Common myeloid progenitor, CD34-positive (primary cell): ENCODE results near the gene NPM1.
"Not testable (repeated sequence)": the region's sequence is repeated elsewhere in the genome, so short reads cannot be mapped to it uniquely, and the experiment has no call there.

Experiments
- CTCF ChIA-PET: fragments of 350-600 bp; sonication (Branson Sonifier 250); formaldehyde crosslinking; loops from one replicate; lab custom pipeline; 2021; ENCODE audit warnings: antibody characterized with exemption; lab: Charles Lee
- POLR2A ChIA-PET: fragments of 350-600 bp; sonication (Branson Sonifier 250); formaldehyde crosslinking; loops from one replicate; lab custom pipeline; 2021; ENCODE audit warnings: antibody characterized with exemption; lab: Charles Lee
- DNase-seq, 3 donors: peaks; one replicate each; pipeline versions ENCODE4 v3.0.0 to v3.0.0-alpha.2; 2013
- H3K27ac ChIP-seq, 2 experiments: 1 replicate in 1 of 2; 2 replicates in 1 of 2; pipeline ENCODE4 v1.7.0; 2013; ENCODE audit warnings: inconsistent platforms in 2 of 2, low read length in 2 of 2, mild to moderate bottlenecking in 2 of 2, low read depth in 1 of 2, moderate library complexity in 1 of 2; ENCODE audit not compliant: severe bottlenecking in 2 of 2, insufficient read depth in 1 of 2, poor library complexity in 1 of 2
- H3K27me3 ChIP-seq, 5 experiments: replicated peaks in 2 of 5; 1 replicate in 3 of 5; 2 replicates in 2 of 5; pipeline versions ENCODE4 v1.6.1 to v1.7.0; 2013; ENCODE audit warnings: low read length in 4 of 5, mild to moderate bottlenecking in 2 of 5, moderate library complexity in 2 of 5, inconsistent platforms in 1 of 5; ENCODE audit not compliant: insufficient read depth in 5 of 5, control insufficient read depth in 4 of 5
- H3K36me3 ChIP-seq, 4 experiments: 1 replicate in 2 of 4; 2 replicates in 2 of 4; pipeline versions ENCODE4 v1.6.1 to v1.7.0; 2013; ENCODE audit warnings: low read length in 3 of 4, control low read depth in 1 of 4, mild to moderate bottlenecking in 1 of 4; ENCODE audit not compliant: control insufficient read depth in 4 of 4, insufficient read depth in 4 of 4
- H3K4me1 ChIP-seq, 4 experiments: 1 replicate in 3 of 4; 2 replicates in 1 of 4; pipeline versions ENCODE4 v1.6.1 to v1.7.1; 2013; ENCODE audit warnings: low read length in 3 of 4, mild to moderate bottlenecking in 3 of 4, control low read depth in 1 of 4, inconsistent platforms in 1 of 4, moderate library complexity in 1 of 4; ENCODE audit not compliant: control insufficient read depth in 4 of 4, insufficient read depth in 4 of 4; ENCODE audit errors: control extremely low read depth in 1 of 4
- H3K4me3 ChIP-seq, 7 experiments: 1 replicate in 4 of 7; 2 replicates in 3 of 7; pipeline versions ENCODE4 v1.5.1 to v1.7.0; 2013; ENCODE audit warnings: mild to moderate bottlenecking in 7 of 7, low read length in 6 of 7, moderate library complexity in 6 of 7, inconsistent platforms in 2 of 7, low read depth in 2 of 7, control low read depth in 1 of 7; ENCODE audit not compliant: insufficient read depth in 4 of 7, control insufficient read depth in 1 of 7; ENCODE audit errors: extremely low read depth in 1 of 7
- H3K9me3 ChIP-seq, 5 experiments: 1 replicate in 4 of 5; 2 replicates in 1 of 5; pipeline versions ENCODE4 v1.6.1 to v1.7.1; 2013; ENCODE audit warnings: low read length in 4 of 5, mild to moderate bottlenecking in 2 of 5, inconsistent platforms in 1 of 5, low read depth in 1 of 5, moderate library complexity in 1 of 5; ENCODE audit not compliant: control insufficient read depth in 4 of 5, insufficient read depth in 2 of 5; ENCODE audit errors: control extremely low read depth in 1 of 5
- WGBS: methylation state at CpG from one replicate; pipeline ENCODE4 v1.1.5; 2013; ENCODE audit not compliant: insufficient coverage; 5-methylcytosine and 5-hydroxymethylcytosine counted together

Gene NPM1

GRCh38 chr5:171384999-171385398, 2.6 kb upstream of the NPM1 start:
- 100% methylated on average over 1 of the region's 3 CpGs for WGBS
- H3K9me3 ChIP-seq, POLR2A ChIA-PET, H3K27ac ChIP-seq, DNase-seq, CTCF ChIA-PET, H3K27me3 ChIP-seq, H3K4me3 ChIP-seq: not testable (repeated sequence)
- Histone ChIP-seq H3K36me3 (peaks cover 0 to 13% (median 0%) of the 10 kb centered on the region in 4 experiments), H3K4me1 (peaks cover 10 to 28% (median 15%) of the 10 kb centered on the region in 4 experiments)

DNA sequence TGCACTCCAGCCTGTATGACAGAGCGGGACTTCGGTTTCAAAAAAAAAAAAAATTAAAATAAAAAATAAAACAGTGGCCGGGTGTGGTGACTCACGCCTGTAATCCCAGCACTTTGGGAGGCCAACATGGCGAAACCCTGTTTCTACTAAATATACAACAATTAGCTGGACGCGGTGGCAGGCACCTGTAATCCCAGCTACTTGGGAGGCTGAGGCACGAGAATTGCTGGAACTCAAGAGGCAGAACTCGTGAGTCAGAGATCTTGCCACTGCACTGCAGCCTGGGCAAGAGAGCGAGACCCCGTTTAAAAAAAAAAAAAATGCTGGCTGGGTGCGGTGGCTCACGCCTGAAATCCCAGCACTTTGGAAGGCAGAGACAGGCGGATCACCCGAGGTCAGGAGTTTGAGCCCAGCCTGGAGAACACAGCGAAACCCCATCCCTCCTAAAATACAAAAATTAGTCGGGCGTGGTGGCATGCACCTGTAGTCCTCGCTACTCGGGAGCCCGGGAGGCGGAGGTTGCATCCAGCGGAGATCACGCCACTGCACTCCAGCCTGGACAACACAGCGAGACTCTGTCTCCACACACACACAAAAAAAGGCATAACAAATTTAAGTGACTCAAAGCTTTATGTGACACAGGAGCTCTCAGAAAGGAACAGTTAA, 1.5 kb upstream of the NPM1 start:
- peak overlapping the region in 4 of 7 experiments; percentile 83 to 97 (median 86) for H3K4me3 ChIP-seq
- H3K36me3 ChIP-seq = peaks cover 0 to 25% (median 5%) of the 10 kb centered on the region in 4 experiments
- H3K27me3 ChIP-seq = no peaks in the 10 kb centered on the region
- over 99% methylated on average over 21 of the region's 25 CpGs for WGBS
- ChIA-PET CTCF (interaction anchor here (1.0 to 1.2 kb wide), 2 partner anchors 9 to 15 kb away, joined by 3 read pairs; no protein-coding TSS in a partner anchor), POLR2A (no interaction called here)
- no peak overlapping the region for H3K27ac ChIP-seq
- H3K4me1 ChIP-seq = peaks cover 20 to 39% (median 22%) of the 10 kb centered on the region in 4 experiments
- H3K9me3 ChIP-seq = no peaks in the 10 kb centered on the region
- DNase-seq = no peak

DNA sequence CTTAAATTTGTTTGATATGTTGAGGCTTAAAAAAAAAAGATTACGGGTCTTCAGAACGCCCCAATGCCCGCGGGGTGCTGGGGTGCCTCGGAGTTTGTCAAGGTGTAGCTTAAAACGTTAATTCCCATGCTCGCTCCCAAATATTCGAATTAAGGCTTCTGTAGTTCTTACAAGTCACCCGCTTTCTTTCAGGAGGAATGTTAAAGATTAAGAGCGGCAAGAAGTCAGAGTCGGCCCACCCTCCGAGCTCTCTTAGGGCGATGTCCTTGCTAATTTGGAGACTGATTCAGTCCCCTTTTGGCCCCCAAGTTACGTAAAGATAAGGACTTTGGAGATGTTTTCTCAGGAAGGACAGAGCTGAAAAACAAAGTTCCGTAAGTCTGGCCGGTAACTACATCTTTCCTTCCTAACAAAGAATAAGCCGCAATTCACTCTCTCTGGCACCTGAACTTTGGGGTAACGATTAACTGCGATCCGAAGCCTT, 746 bp upstream of the NPM1 start:
- DNase-seq = no peak
- Histone ChIP-seq H3K4me1 (peaks cover 20 to 43% (median 24%) of the 10 kb centered on the region in 4 experiments), H3K27me3 (no peaks in the 10 kb centered on the region), H3K27ac (peak overlapping the region; percentile 92 to 97), H3K4me3 (peak overlapping the region; percentile 73 to 97 (median 87)), H3K36me3 (peaks cover 0 to 32% (median 10%) of the 10 kb centered on the region in 4 experiments), H3K9me3 (no peaks in the 10 kb centered on the region)
- ChIA-PET CTCF (interaction anchor here (1.0 to 1.2 kb wide), 2 partner anchors 10 to 16 kb away, joined by 3 read pairs; no protein-coding TSS in a partner anchor), POLR2A (interaction anchor here (1.7 kb wide), 1 partner anchor 10 kb away, joined by 6 read pairs; no protein-coding TSS in a partner anchor)
- WGBS = 11% methylated on average over 19 of the region's 20 CpGs

DNA sequence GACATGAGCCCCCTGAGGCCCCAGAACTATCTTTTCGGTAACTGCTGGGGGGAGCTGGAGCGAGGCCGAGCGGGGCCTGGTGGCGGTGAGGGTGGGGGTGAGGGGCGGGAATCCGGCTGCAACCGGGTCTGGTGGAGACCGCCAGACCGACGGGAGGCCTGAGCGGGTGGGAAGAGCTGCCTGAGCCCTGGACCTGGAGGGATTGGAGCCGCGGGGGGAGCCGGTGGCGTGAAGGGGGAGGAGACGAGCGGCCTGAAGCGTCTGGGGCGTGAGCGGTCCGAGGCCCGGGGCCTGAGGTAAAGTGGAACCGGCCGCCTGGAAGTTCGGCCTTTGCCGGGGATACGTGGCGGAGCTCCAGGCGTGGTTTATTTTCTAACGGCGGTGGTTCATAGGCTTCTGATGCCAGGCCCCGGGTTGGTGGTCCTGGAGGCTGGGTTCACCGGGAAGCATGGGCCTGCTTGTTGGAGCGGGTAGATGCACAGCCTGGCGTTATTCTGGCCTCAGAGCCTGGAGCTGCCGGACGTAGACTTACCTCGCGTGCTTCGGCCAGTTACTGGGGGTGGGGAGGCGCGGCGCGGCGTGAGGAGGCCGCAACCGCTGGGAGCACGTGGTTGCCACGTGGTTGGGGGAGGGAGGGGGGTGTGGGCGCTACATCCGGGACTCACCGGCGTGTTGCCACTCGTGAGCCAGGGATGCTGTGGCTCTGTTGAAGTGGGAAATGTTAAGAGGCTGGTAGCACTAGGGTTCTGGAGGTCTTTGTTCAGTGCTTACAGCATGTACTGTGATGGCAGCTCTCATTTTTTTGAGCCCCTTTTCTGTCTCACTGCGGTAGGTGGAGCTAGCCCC, 544 bp downstream of the NPM1 start:
- peak; percentile 81 to 87 (median 85) for DNase-seq
- 0% methylated on average over 29 of the region's 56 CpGs for WGBS
- CTCF ChIA-PET = interaction anchor here (0.7 kb wide), 1 partner anchor 13 kb away, joined by 3 read pairs; no protein-coding TSS in a partner anchor
- peak overlapping the region; percentile 68 to 97 for H3K27ac ChIP-seq
- peaks cover 20 to 43% (median 25%) of the 10 kb centered on the region in 4 experiments for H3K4me1 ChIP-seq
- H3K36me3 ChIP-seq = peaks cover 2 to 45% (median 21%) of the 10 kb centered on the region in 4 experiments
- H3K4me3 ChIP-seq = peak overlapping the region; percentile 42 to 97 (median 83)
- H3K9me3 ChIP-seq = no peaks in the 10 kb centered on the region
- no peaks in the 10 kb centered on the region for H3K27me3 ChIP-seq
- POLR2A ChIA-PET = interaction anchor here (0.6 to 1.7 kb wide), 4 partner anchors 8 to 787 kb away, joined by 3 to 6 read pairs (median 4); no protein-coding TSS in a partner anchor

- no peak for DNase-seq
- ChIA-PET POLR2A (interaction anchor here (0.6 to 1.2 kb wide), 3 partner anchors 17 to 786 kb away, joined by 3 to 4 read pairs (median 3); no protein-coding TSS in a partner anchor), CTCF (interaction anchor here (0.7 kb wide), 1 partner anchor 13 kb away, joined by 3 read pairs; no protein-coding TSS in a partner anchor)
- peaks cover 2 to 51% (median 26%) of the 10 kb centered on the region in 4 experiments for H3K36me3 ChIP-seq
- WGBS = 0% methylated on average over 13 of the region's 14 CpGs
- no peaks in the 10 kb centered on the region for H3K27me3 ChIP-seq
- peaks cover 20 to 43% (median 25%) of the 10 kb centered on the region in 4 experiments for H3K4me1 ChIP-seq
- H3K27ac ChIP-seq = peak overlapping the region in 1 of 2 experiments; percentile 97
- peak overlapping the region in 6 of 7 experiments; percentile 72 to 97 (median 85) for H3K4me3 ChIP-seq
- H3K9me3 ChIP-seq = no peaks in the 10 kb centered on the region
Measured at GRCh38 chr5:171388816-171389168, 1.1 kb downstream of the NPM1 start.

DNA sequence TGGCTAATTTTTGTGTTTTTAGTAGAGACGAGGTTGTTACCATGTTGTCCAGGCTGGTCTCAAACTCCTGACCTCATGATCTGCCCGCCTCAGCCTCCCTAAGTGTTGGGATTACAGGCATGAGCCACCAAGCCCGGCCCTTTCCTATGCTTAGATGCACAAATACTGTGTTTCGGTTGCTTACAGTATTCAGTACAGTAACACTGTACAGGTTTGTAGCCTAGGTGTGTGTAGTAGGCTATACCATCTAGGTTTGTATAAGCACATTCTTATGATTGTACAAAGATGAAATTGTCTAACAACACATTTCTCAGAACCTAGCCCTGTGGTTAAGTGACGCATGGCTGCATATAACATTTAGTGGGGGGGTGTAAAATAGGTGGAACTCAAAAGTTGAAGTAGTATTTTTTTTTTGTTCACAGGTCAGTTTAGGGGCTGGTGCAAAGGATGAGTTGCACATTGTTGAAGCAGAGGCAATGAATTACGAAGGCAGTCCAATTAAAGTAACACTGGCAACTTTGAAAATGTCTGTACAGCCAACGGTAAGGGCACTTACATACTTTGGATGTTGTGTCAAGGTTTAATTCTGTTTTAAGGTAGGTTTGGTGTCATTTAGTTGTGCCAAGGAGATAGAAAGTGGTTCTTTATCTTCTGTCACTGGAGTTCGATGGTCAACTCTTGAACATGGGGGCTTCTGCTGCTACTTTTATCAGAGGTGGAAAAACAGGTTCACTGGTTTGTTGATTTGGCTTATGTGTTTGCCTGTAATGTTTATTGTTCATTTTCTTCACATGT, 3.4 kb downstream of the NPM1 start:
- peak overlapping the region in 3 of 7 experiments; percentile 20 to 97 (median 83) for H3K4me3 ChIP-seq
- no peak overlapping the region for H3K27ac ChIP-seq
- 85% methylated on average over 5 of the region's 8 CpGs for WGBS
- no peaks in the 10 kb centered on the region for H3K27me3 ChIP-seq
- peaks cover 11 to 72% (median 45%) of the 10 kb centered on the region in 4 experiments for H3K36me3 ChIP-seq
- DNase-seq = no peak
- CTCF ChIA-PET = no interaction called here
- no peaks in the 10 kb centered on the region for H3K9me3 ChIP-seq
- peaks cover 20 to 43% (median 25%) of the 10 kb centered on the region in 4 experiments for H3K4me1 ChIP-seq
- POLR2A ChIA-PET = no interaction called here
